22Rv1 (cell line): ENCODE results near the gene IFIT2.

Source experiments
- CTCF ChIP-seq: fragments of 450-650 bp; IDR thresholded peaks from 2 replicates; pipeline ENCODE4 v1.5.1; 2017; ENCODE audit warnings: mild to moderate bottlenecking
- ZFX ChIP-seq: fragments of 450-650 bp; IDR thresholded peaks from 2 replicates; pipeline ENCODE4 v1.6.1; 2017; ENCODE audit warnings: antibody characterized with exemption, borderline replicate concordance

- TF ChIP-seq CTCF (no peak), ZFX (no peak)
Measured at GRCh38 chr10:89351412-89351779, 49.5 kb downstream of the IFIT2 start.
